Liver (tissue), 3 donors: ENCODE data around the gene CADM3.

Experiments used
- ATF3 ChIP-seq: IDR thresholded peaks from 2 replicates; pipeline ENCODE4 v1.6.1; 2016; ENCODE audit warnings: antibody characterized with exemption
- FOXA1 ChIP-seq: IDR thresholded peaks from 2 replicates; pipeline ENCODE4 v1.6.1; 2016; ENCODE audit warnings: antibody characterized with exemption
- GABPA ChIP-seq, 2 donors: IDR thresholded peaks in 1 of 2; conservative IDR thresholded peaks in 1 of 2; 2 replicates each; pipeline ENCODE4 v1.6.1; 2016; ENCODE audit warnings: antibody characterized with exemption in 2 of 2, mild to moderate bottlenecking in 1 of 2, moderate library complexity in 1 of 2
- JUND ChIP-seq, 2 donors: IDR thresholded peaks; 2 replicates each; pipeline ENCODE4 v1.6.1; 2016; ENCODE audit warnings: antibody characterized with exemption in 2 of 2
- RAD21 ChIP-seq, 2 donors: IDR thresholded peaks; 2 replicates each; pipeline ENCODE4 v1.6.1; 2016; ENCODE audit warnings: antibody characterized with exemption in 2 of 2, mild to moderate bottlenecking in 2 of 2
- SP1 ChIP-seq: IDR thresholded peaks from 2 replicates; pipeline ENCODE4 v1.6.1; 2018; ENCODE audit warnings: antibody characterized with exemption, mild to moderate bottlenecking
- TAF1 ChIP-seq: conservative IDR thresholded peaks from 2 replicates; pipeline ENCODE4 v1.6.1; 2016; ENCODE audit warnings: antibody characterized with exemption, mild to moderate bottlenecking
- YY1 ChIP-seq: IDR thresholded peaks from 2 replicates; pipeline ENCODE4 v1.6.1; 2016; ENCODE audit warnings: antibody characterized with exemption, mild to moderate bottlenecking
- TF ChIP-seq, protein P1 (sequence below): fragments of 150-350 bp; IDR thresholded peaks from 2 replicates; pipeline ENCODE4 v1.5.1; 2017; ENCODE audit warnings: improper control_type of control experiment, low read depth, low read length; ENCODE audit not compliant: missing input control
- TF ChIP-seq, protein P2 (sequence below): IDR thresholded peaks from 2 replicates; pipeline ENCODE4 v1.6.1; 2016; ENCODE audit warnings: antibody characterized with exemption
- donor health status: healthy.
- donor health status: healthy.

- TF ChIP-seq, protein P1, sequence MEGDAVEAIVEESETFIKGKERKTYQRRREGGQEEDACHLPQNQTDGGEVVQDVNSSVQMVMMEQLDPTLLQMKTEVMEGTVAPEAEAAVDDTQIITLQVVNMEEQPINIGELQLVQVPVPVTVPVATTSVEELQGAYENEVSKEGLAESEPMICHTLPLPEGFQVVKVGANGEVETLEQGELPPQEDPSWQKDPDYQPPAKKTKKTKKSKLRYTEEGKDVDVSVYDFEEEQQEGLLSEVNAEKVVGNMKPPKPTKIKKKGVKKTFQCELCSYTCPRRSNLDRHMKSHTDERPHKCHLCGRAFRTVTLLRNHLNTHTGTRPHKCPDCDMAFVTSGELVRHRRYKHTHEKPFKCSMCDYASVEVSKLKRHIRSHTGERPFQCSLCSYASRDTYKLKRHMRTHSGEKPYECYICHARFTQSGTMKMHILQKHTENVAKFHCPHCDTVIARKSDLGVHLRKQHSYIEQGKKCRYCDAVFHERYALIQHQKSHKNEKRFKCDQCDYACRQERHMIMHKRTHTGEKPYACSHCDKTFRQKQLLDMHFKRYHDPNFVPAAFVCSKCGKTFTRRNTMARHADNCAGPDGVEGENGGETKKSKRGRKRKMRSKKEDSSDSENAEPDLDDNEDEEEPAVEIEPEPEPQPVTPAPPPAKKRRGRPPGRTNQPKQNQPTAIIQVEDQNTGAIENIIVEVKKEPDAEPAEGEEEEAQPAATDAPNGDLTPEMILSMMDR = no peak
- TF ChIP-seq ATF3 (no peak), SP1 (no peak), JUND (IDR thresholded peaks at IDR 0.05) (no peak), RAD21 (IDR thresholded peaks at IDR 0.05) (no peak), GABPA (IDR thresholded peaks at IDR 0.05 in 1 of 2, conservative IDR thresholded peaks at IDR 0.05 in 1 of 2) (no peak), FOXA1 (no peak), YY1 (no peak), TAF1 (no peak)
- TF ChIP-seq, protein P2, sequence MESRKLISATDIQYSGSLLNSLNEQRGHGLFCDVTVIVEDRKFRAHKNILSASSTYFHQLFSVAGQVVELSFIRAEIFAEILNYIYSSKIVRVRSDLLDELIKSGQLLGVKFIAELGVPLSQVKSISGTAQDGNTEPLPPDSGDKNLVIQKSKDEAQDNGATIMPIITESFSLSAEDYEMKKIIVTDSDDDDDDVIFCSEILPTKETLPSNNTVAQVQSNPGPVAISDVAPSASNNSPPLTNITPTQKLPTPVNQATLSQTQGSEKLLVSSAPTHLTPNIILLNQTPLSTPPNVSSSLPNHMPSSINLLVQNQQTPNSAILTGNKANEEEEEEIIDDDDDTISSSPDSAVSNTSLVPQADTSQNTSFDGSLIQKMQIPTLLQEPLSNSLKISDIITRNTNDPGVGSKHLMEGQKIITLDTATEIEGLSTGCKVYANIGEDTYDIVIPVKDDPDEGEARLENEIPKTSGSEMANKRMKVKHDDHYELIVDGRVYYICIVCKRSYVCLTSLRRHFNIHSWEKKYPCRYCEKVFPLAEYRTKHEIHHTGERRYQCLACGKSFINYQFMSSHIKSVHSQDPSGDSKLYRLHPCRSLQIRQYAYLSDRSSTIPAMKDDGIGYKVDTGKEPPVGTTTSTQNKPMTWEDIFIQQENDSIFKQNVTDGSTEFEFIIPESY = no peak
These were observed 29.1 kb upstream of the CADM3 start for GRCh38 chr1:159142391-159142663.
